NB4 (cell line): ENCODE results near the gene KYNU.
A peak's percentile ranks its signal among the peaks of the same experiment; 100 is the strongest.
"Not testable (repeated sequence)": the region's sequence is repeated elsewhere in the genome, so short reads cannot be mapped to it uniquely, and the experiment has no call there.

Experiments
- DNase-seq: peaks from one replicate; pipeline ENCODE4 v3.0.0; 2010; ENCODE audit warnings: low read depth
- H3K4me3 ChIP-seq: one replicate; pipeline ENCODE4 v1.5.1; 2011; ENCODE audit warnings: mild to moderate bottlenecking, low read depth, low read length, moderate library complexity
- CTCF ChIP-seq: IDR thresholded peaks from one replicate; pipeline ENCODE4 v1.5.1; 2012; ENCODE audit warnings: low read depth, low read length
- MAX ChIP-seq: IDR thresholded peaks from 2 replicates; pipeline ENCODE4 v1.6.1; 2011; ENCODE audit warnings: low read depth, low read length
- MYC ChIP-seq: IDR thresholded peaks from 2 replicates; pipeline ENCODE4 v1.6.1; 2011; ENCODE audit warnings: low read depth, low read length
- POLR2A ChIP-seq: IDR thresholded peaks from 2 replicates; pipeline ENCODE4 v1.6.1; 2011; ENCODE audit warnings: mild to moderate bottlenecking; ENCODE audit not compliant: insufficient read length; ENCODE audit errors: extremely low read depth

The KYNU gene

GRCh38 chr2:142868229-142868762 lies 9.2 kb upstream of the KYNU start:
- no peak for TF ChIP-seq POLR2A
- no peak for TF ChIP-seq MAX
- TF ChIP-seq CTCF: no peak
- no peak for TF ChIP-seq MYC
- no peak for DNase-seq
- no peak overlapping the region for H3K4me3 ChIP-seq

GRCh38 chr2:142869065-142869460 lies 8.4 kb upstream of the KYNU start:
- H3K4me3 ChIP-seq, DNase-seq: not testable (repeated sequence)

- DNase-seq: no peak
- TF ChIP-seq CTCF: no peak
- no peak for TF ChIP-seq MYC
- no peak for TF ChIP-seq MAX
- TF ChIP-seq POLR2A: no peak
- H3K4me3 ChIP-seq: no peak overlapping the region
Measured at GRCh38 chr2:142869461-142870106, 7.9 kb upstream of the KYNU start.

GRCh38 chr2:142870526-142870925 lies 6.9 kb upstream of the KYNU start:
- peak; percentile 43 for DNase-seq
- TF ChIP-seq MAX: no peak
- no peak for TF ChIP-seq MYC
- no peak for TF ChIP-seq CTCF
- TF ChIP-seq POLR2A: no peak
- H3K4me3 ChIP-seq: no peak overlapping the region

- no peak for DNase-seq
- no peak overlapping the region for H3K4me3 ChIP-seq
- TF ChIP-seq POLR2A (no peak), CTCF (no peak), MAX (no peak), MYC (no peak)
Measured at GRCh38 chr2:142871396-142871795, 6.1 kb upstream of the KYNU start.

- no peak overlapping the region for H3K4me3 ChIP-seq
- peak; percentile 63 for DNase-seq
- no peak for TF ChIP-seq MYC
- no peak for TF ChIP-seq MAX
- TF ChIP-seq CTCF: no peak
- no peak for TF ChIP-seq POLR2A
Measured at GRCh38 chr2:142872882-142873724, 4.4 kb upstream of the KYNU start.
